ENCODE results near the gene PSMB7.

PSMB7 gene

GRCh38 chr9:124447297-124447661 is 32.0 kb upstream of the PSMB7 start:
- Histone ChIP-seq H3K9me3 (ENCODE audit: control insufficient read depth, insufficient read depth, low read depth, low read length) (no peaks in the 10 kb centered on the region), H3K27ac (ENCODE audit: extremely low read depth, low read depth, low read length) (no peak overlapping the region), H3K4me3 (ENCODE audit: low read depth, low read length) (no peak overlapping the region), H3K4me1 (ENCODE audit: control insufficient read depth, insufficient read depth, low read length) (no peaks in the 10 kb centered on the region; the same call in 1 of the 2 replicates), H3K36me3 (ENCODE audit: control insufficient read depth in 2 of 2, insufficient read depth in 1 of 2, low read length in 2 of 2) (no peaks in the 10 kb centered on the region)
- POLR2A ChIA-PET, result no interaction called here
- TF ChIP-seq REPIN1 (tag by site-specific recombination; IDR thresholded peaks at IDR 0.05; ENCODE audit: low read depth) (peak; percentile 63; the same call in 1 of the 2 replicates), ZNF776 (tag by site-specific recombination; IDR thresholded peaks at IDR 0.05; ENCODE audit: borderline replicate concordance) (no peak)
- CTCF ChIA-PET, result interaction anchor here (0.6 to 1.2 kb wide), 8 partner anchors 10 to 484 kb away, joined by 3 to 6 read pairs (median 3); no protein-coding TSS in a partner anchor

GRCh38 chr9:124444166-124444565 is 28.9 kb upstream of the PSMB7 start:
- Histone ChIP-seq H3K27ac (ENCODE audit: extremely low read depth, low read depth, low read length) (no peak overlapping the region), H3K4me1 (ENCODE audit: control insufficient read depth, insufficient read depth, low read length) (no peaks in the 10 kb centered on the region), H3K9me3 (ENCODE audit: control insufficient read depth, insufficient read depth, low read depth, low read length) (no peaks in the 10 kb centered on the region), H3K4me3 (ENCODE audit: low read depth, low read length) (no peak overlapping the region), H3K36me3 (ENCODE audit: control insufficient read depth in 2 of 2, insufficient read depth in 1 of 2, low read length in 2 of 2) (no peaks in the 10 kb centered on the region)
- CTCF ChIA-PET, result interaction anchor here (1.6 kb wide), 1 partner anchor 22 kb away, joined by 5 read pairs; no protein-coding TSS in a partner anchor
- no peak for TF ChIP-seq HOXD13 (CRISPR knock-in tag; IDR thresholded peaks at IDR 0.05; ENCODE audit: borderline replicate concordance)
- TF ChIP-seq ZNF19 (tag by site-specific recombination; IDR thresholded peaks at IDR 0.05; ENCODE audit: low read depth), result no peak
- no peak for TF ChIP-seq ZNF707 (tag by site-specific recombination; IDR thresholded peaks at IDR 0.05)
- no peak for TF ChIP-seq ZXDB (tag by site-specific recombination; IDR thresholded peaks at IDR 0.05)
- TF ChIP-seq ZNF596 (tag by site-specific recombination; IDR thresholded peaks at IDR 0.05), result no peak
- TF ChIP-seq, protein P1, sequence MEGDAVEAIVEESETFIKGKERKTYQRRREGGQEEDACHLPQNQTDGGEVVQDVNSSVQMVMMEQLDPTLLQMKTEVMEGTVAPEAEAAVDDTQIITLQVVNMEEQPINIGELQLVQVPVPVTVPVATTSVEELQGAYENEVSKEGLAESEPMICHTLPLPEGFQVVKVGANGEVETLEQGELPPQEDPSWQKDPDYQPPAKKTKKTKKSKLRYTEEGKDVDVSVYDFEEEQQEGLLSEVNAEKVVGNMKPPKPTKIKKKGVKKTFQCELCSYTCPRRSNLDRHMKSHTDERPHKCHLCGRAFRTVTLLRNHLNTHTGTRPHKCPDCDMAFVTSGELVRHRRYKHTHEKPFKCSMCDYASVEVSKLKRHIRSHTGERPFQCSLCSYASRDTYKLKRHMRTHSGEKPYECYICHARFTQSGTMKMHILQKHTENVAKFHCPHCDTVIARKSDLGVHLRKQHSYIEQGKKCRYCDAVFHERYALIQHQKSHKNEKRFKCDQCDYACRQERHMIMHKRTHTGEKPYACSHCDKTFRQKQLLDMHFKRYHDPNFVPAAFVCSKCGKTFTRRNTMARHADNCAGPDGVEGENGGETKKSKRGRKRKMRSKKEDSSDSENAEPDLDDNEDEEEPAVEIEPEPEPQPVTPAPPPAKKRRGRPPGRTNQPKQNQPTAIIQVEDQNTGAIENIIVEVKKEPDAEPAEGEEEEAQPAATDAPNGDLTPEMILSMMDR (tag by site-specific recombination; IDR thresholded peaks at IDR 0.05), result no peak
- no peak for TF ChIP-seq ZNF416 (tag by site-specific recombination; IDR thresholded peaks at IDR 0.05)
- no peak for TF ChIP-seq ZBTB17 (tag by site-specific recombination; IDR thresholded peaks at IDR 0.05)
- no peak for TF ChIP-seq ZBTB7A (tag by site-specific recombination; IDR thresholded peaks at IDR 0.05; ENCODE audit: low read depth)
- no peak for TF ChIP-seq ZNF585B (tag by site-specific recombination; IDR thresholded peaks at IDR 0.05)
- no peak for TF ChIP-seq ZBTB6 (tag by site-specific recombination; IDR thresholded peaks at IDR 0.05)
- TF ChIP-seq PRDM10 (tag by site-specific recombination; IDR thresholded peaks at IDR 0.05), result no peak
- TF ChIP-seq KLF16 (tag by site-specific recombination; IDR thresholded peaks at IDR 0.05), result no peak
- no peak for TF ChIP-seq MEIS1 (CRISPR knock-in tag; IDR thresholded peaks at IDR 0.05; ENCODE audit: borderline replicate concordance)
- TF ChIP-seq ZNF350 (tag by site-specific recombination; IDR thresholded peaks at IDR 0.05), result no peak
- TF ChIP-seq PRDM2 (tag by site-specific recombination; IDR thresholded peaks at IDR 0.05; ENCODE audit: borderline replicate concordance), result no peak
- TF ChIP-seq ZNF837 (tag by site-specific recombination; IDR thresholded peaks at IDR 0.05), result no peak
- no peak for TF ChIP-seq ZNF571 (tag by site-specific recombination; IDR thresholded peaks at IDR 0.05)
- no peak for TF ChIP-seq ZNF792 (tag by site-specific recombination; IDR thresholded peaks at IDR 0.05)
- POLR2A ChIA-PET, result no interaction called here

Data from HEK293 (cell line).